GM19240 (cell line): ENCODE measurements around the gene C21orf58.
A peak's percentile ranks its signal among the peaks of the same experiment; 100 is the strongest.
"Not testable (repeated sequence)": the region's sequence is repeated elsewhere in the genome, so short reads cannot be mapped to it uniquely, and the experiment has no call there.

Experiments used
- DNase-seq: peaks from one replicate; pipeline ENCODE4 v3.0.0; 2011; ENCODE audit warnings: low spot score; ENCODE audit not compliant: insufficient read length

Gene C21orf58

GRCh38 chr21:46323710-46324389 lies at the start of gene C21orf58, which contains the start of gene PCNT:
TSS of gene C21orf58 (minus strand) at chr21:46323870. CDS start at chr21:46322738, 1,132 bp downstream.
TSS of gene PCNT (plus strand) at chr21:46324156. CDS start at chr21:46324229, 73 bp downstream.
- peak; percentile 97 for DNase-seq

GRCh38 chr21:46372947-46373346 lies 49.3 kb upstream of the C21orf58 start:
- DNase-seq: not testable (repeated sequence)

- no peak for DNase-seq
Measured at GRCh38 chr21:46372014-46372485, 48.4 kb upstream of the C21orf58 start.

- DNase-seq: no peak
Measured at GRCh38 chr21:46371204-46372013, 47.7 kb upstream of the C21orf58 start.

- DNase-seq: no peak
Measured at GRCh38 chr21:46369520-46370235, 46.0 kb upstream of the C21orf58 start.

GRCh38 chr21:46368533-46369285 lies 45.0 kb upstream of the C21orf58 start:
- peak; percentile 65 for DNase-seq

- DNase-seq: no peak
Measured at GRCh38 chr21:46366966-46367365, 43.3 kb upstream of the C21orf58 start.

GRCh38 chr21:46366561-46366960 lies 42.9 kb upstream of the C21orf58 start:
- no peak for DNase-seq

GRCh38 chr21:46366091-46366490 lies 42.4 kb upstream of the C21orf58 start:
- no peak for DNase-seq

- no peak for DNase-seq
Measured at GRCh38 chr21:46363698-46364097, 40.0 kb upstream of the C21orf58 start.

- no peak for DNase-seq
Measured at GRCh38 chr21:46362946-46363345, 39.3 kb upstream of the C21orf58 start.

- no peak for DNase-seq
Measured at GRCh38 chr21:46361935-46362334, 38.3 kb upstream of the C21orf58 start.

GRCh38 chr21:46361176-46361575 lies 37.5 kb upstream of the C21orf58 start:
- no peak for DNase-seq

- DNase-seq: no peak
Measured at GRCh38 chr21:46357684-46358425, 34.2 kb upstream of the C21orf58 start.

- no peak for DNase-seq
Measured at GRCh38 chr21:46357335-46357604, 33.6 kb upstream of the C21orf58 start.

- DNase-seq: no peak
Measured at GRCh38 chr21:46356494-46357334, 33.0 kb upstream of the C21orf58 start.

- DNase-seq: no peak
Measured at GRCh38 chr21:46356005-46356338, 32.3 kb upstream of the C21orf58 start.

- DNase-seq: no peak
Measured at GRCh38 chr21:46355161-46356004, 31.7 kb upstream of the C21orf58 start.

- DNase-seq: no peak
Measured at GRCh38 chr21:46354518-46354917, 30.8 kb upstream of the C21orf58 start.
